Progenitor cell of endocrine pancreas (in vitro differentiated cells): Measurements from ENCODE around the gene TLNRD1. TPM values are rescaled to one million over a fixed set of nuclear protein-coding genes. Genes with fewer than 3 reads are reported as not detected.

Experiments
- DNase-seq: peaks from one replicate; pipeline ENCODE4 v3.0.0; 2021; ENCODE audit warnings: low spot score; ENCODE audit not compliant: unreplicated experiment
- H3K27ac Mint-ChIP-seq: 2 replicates; pipeline ENCODE4 v1.8.0; 2021; ENCODE audit warnings: mild to moderate bottlenecking, moderate library complexity, mixed read lengths
- H3K27me3 Mint-ChIP-seq: 2 replicates; pipeline ENCODE4 v1.8.0; 2021; ENCODE audit warnings: mixed read lengths
- H3K36me3 Mint-ChIP-seq: 2 replicates; pipeline ENCODE4 v1.8.0; 2022; ENCODE audit warnings: mixed read lengths; ENCODE audit not compliant: insufficient read depth
- H3K4me1 Mint-ChIP-seq: 2 replicates; pipeline ENCODE4 v1.8.0; 2021; ENCODE audit warnings: low read depth, mixed read lengths
- H3K4me3 Mint-ChIP-seq: 2 replicates; pipeline ENCODE4 v1.8.0; 2021; ENCODE audit warnings: low read depth, mild to moderate bottlenecking, moderate library complexity, mixed read lengths
- H3K9me3 Mint-ChIP-seq: 2 replicates; pipeline ENCODE4 v1.8.0; 2021; ENCODE audit warnings: low read depth, mixed read lengths
- total RNA-seq: library from RNA; stranded (reverse); gene quantifications from 2 replicates; pipeline ENCODE4 v1.2.1, GENCODE V29; 2021
- TF ChIP-seq, protein P1 (sequence below): fragments of 200-600 bp; sonication (generic); IDR thresholded peaks from one replicate; pipeline ENCODE4 v1.5.0; 2021; ENCODE audit warnings: antibody characterized with exemption, mild to moderate bottlenecking; ENCODE audit not compliant: unreplicated experiment

The TLNRD1 gene
- total RNA-seq, 1 donor from 2014 or later, result 14.9 TPM

- DNase-seq, result no peak
- Mint-ChIP-seq H3K4me1 (no peaks in the 10 kb centered on the region), H3K27ac (no peak overlapping the region), H3K27me3 (no peaks in the 10 kb centered on the region), H3K4me3 (no peak overlapping the region), H3K36me3 (peaks cover 24% of the 10 kb centered on the region), H3K9me3 (peaks cover 11% of the 10 kb centered on the region)
- TF ChIP-seq, protein P1, sequence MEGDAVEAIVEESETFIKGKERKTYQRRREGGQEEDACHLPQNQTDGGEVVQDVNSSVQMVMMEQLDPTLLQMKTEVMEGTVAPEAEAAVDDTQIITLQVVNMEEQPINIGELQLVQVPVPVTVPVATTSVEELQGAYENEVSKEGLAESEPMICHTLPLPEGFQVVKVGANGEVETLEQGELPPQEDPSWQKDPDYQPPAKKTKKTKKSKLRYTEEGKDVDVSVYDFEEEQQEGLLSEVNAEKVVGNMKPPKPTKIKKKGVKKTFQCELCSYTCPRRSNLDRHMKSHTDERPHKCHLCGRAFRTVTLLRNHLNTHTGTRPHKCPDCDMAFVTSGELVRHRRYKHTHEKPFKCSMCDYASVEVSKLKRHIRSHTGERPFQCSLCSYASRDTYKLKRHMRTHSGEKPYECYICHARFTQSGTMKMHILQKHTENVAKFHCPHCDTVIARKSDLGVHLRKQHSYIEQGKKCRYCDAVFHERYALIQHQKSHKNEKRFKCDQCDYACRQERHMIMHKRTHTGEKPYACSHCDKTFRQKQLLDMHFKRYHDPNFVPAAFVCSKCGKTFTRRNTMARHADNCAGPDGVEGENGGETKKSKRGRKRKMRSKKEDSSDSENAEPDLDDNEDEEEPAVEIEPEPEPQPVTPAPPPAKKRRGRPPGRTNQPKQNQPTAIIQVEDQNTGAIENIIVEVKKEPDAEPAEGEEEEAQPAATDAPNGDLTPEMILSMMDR, result no peak
Measured at GRCh38 chr15:80967451-80967850, 33.3 kb upstream of the TLNRD1 start.

GRCh38 chr15:80967991-80968510 lies 32.7 kb upstream of the TLNRD1 start:
- no peak for DNase-seq
- Mint-ChIP-seq H3K27me3 (no peaks in the 10 kb centered on the region), H3K4me1 (no peaks in the 10 kb centered on the region), H3K4me3 (no peak overlapping the region), H3K36me3 (peaks cover 20% of the 10 kb centered on the region), H3K27ac (no peak overlapping the region), H3K9me3 (peaks cover 11% of the 10 kb centered on the region)
- TF ChIP-seq, protein P1, result no peak

- no peak overlapping the region for H3K4me3 Mint-ChIP-seq
- no peaks in the 10 kb centered on the region for H3K4me1 Mint-ChIP-seq
- peaks cover 9% of the 10 kb centered on the region for H3K9me3 Mint-ChIP-seq
- H3K36me3 Mint-ChIP-seq, result peaks cover 15% of the 10 kb centered on the region
- TF ChIP-seq, protein P1, result no peak
- H3K27me3 Mint-ChIP-seq, result no peaks in the 10 kb centered on the region
- DNase-seq, result no peak
- no peak overlapping the region for H3K27ac Mint-ChIP-seq
Measured at GRCh38 chr15:80969316-80969715, 31.4 kb upstream of the TLNRD1 start.

GRCh38 chr15:80970018-80970657 lies 30.6 kb upstream of the TLNRD1 start:
- Mint-ChIP-seq H3K27ac (no peak overlapping the region), H3K36me3 (peaks cover 7% of the 10 kb centered on the region), H3K9me3 (peaks cover under 1% of the 10 kb centered on the region), H3K4me1 (no peaks in the 10 kb centered on the region), H3K4me3 (no peak overlapping the region), H3K27me3 (no peaks in the 10 kb centered on the region)
- TF ChIP-seq, protein P1, result peak; percentile 91
- peak; percentile 23 for DNase-seq

- H3K4me3 Mint-ChIP-seq, result no peak overlapping the region
- TF ChIP-seq, protein P1, result no peak
- no peaks in the 10 kb centered on the region for H3K27me3 Mint-ChIP-seq
- DNase-seq, result no peak
- H3K36me3 Mint-ChIP-seq, result peaks cover 4% of the 10 kb centered on the region
- no peaks in the 10 kb centered on the region for H3K9me3 Mint-ChIP-seq
- H3K4me1 Mint-ChIP-seq, result no peaks in the 10 kb centered on the region
- H3K27ac Mint-ChIP-seq, result no peak overlapping the region
Measured at GRCh38 chr15:80970658-80971057, 30.1 kb upstream of the TLNRD1 start.
